GM19395 (cell line): Measurements from ENCODE around the gene CYSTM1.
"Not testable (repeated sequence)": the region's sequence is repeated elsewhere in the genome, so short reads cannot be mapped to it uniquely, and the experiment has no call there.

Experiments used
- ATAC-seq: cut with Tn5 transposase; IDR thresholded peaks from one replicate; pipeline ENCODE4 v1.9.1; 2021; ENCODE audit warnings: mild to moderate bottlenecking, moderate library complexity; ENCODE audit not compliant: unreplicated experiment

Gene CYSTM1

GRCh38 chr5:140175367-140176030 is 511 bp downstream of the CYSTM1 start:
- ATAC-seq = peak; percentile 56

- ATAC-seq = peak; percentile 2
Observed at GRCh38 chr5:140176031-140176387, 1.0 kb downstream of the CYSTM1 start.

GRCh38 chr5:140178086-140178410 is 3.1 kb downstream of the CYSTM1 start:
- no peak for ATAC-seq

GRCh38 chr5:140178482-140179116 is 3.6 kb downstream of the CYSTM1 start:
- no peak for ATAC-seq

GRCh38 chr5:140181002-140181483 is 6.1 kb downstream of the CYSTM1 start:
- peak; percentile 88 for ATAC-seq

- no peak for ATAC-seq
Observed at GRCh38 chr5:140181525-140181924, 6.5 kb downstream of the CYSTM1 start.

GRCh38 chr5:140182075-140182711 is 7.2 kb downstream of the CYSTM1 start:
- no peak for ATAC-seq

GRCh38 chr5:140182803-140183367 is 7.9 kb downstream of the CYSTM1 start:
- ATAC-seq = no peak

GRCh38 chr5:140185409-140185808 is 10.4 kb downstream of the CYSTM1 start:
- ATAC-seq = no peak

GRCh38 chr5:140186267-140186671 is 11.3 kb downstream of the CYSTM1 start:
- ATAC-seq = no peak

- no peak for ATAC-seq
Observed at GRCh38 chr5:140189253-140189652, 14.3 kb downstream of the CYSTM1 start.

GRCh38 chr5:140189977-140190871 is 15.2 kb downstream of the CYSTM1 start:
- no peak for ATAC-seq

- ATAC-seq = no peak
Observed at GRCh38 chr5:140190872-140191218, 15.9 kb downstream of the CYSTM1 start.

GRCh38 chr5:140192715-140193430 is 17.9 kb downstream of the CYSTM1 start:
- ATAC-seq = no peak

- ATAC-seq = no peak
Observed at GRCh38 chr5:140194662-140195061, 19.7 kb downstream of the CYSTM1 start.

GRCh38 chr5:140196115-140196814 is 21.3 kb downstream of the CYSTM1 start:
- no peak for ATAC-seq

- ATAC-seq = no peak
Observed at GRCh38 chr5:140197023-140197422, 22.0 kb downstream of the CYSTM1 start.

GRCh38 chr5:140198915-140199314 is 23.9 kb downstream of the CYSTM1 start:
- ATAC-seq = not testable (repeated sequence)

- no peak for ATAC-seq
Observed at GRCh38 chr5:140202078-140202477, 27.1 kb downstream of the CYSTM1 start.

GRCh38 chr5:140202610-140203009 is 27.6 kb downstream of the CYSTM1 start:
- ATAC-seq = no peak
